Measurements from ENCODE around the gene CA5B. TPM values are rescaled to one million over a fixed set of nuclear protein-coding genes. Genes with fewer than 3 reads are reported as not detected.

Gene CA5B
- total RNA-seq, 2 experiments from 2014 or later, result 13.3 to 17.7 TPM

- H3K4me1 Mint-ChIP-seq, result peaks cover 5% of the 10 kb centered on the region
- ChIA-PET POLR2A (no interaction called here), CTCF (no interaction called here)
- no peak overlapping the region for H3K27ac Mint-ChIP-seq
- H3K9me3 Mint-ChIP-seq (ENCODE audit: low read depth), result no peaks in the 10 kb centered on the region
- intact Hi-C loops (cut with DNase I, micrococcal nuclease), result no loop called here
- H3K4me3 Mint-ChIP-seq, result no peak overlapping the region
- ATAC-seq (no peak), DNase-seq (no peak)
- peaks cover 4% of the 10 kb centered on the region for H3K36me3 Mint-ChIP-seq (ENCODE audit: low read depth)
- H3K27me3 Mint-ChIP-seq, result no peaks in the 10 kb centered on the region
These were observed 47.2 kb downstream of the CA5B start for GRCh38 chrX:15785176-15785750.

DNA sequence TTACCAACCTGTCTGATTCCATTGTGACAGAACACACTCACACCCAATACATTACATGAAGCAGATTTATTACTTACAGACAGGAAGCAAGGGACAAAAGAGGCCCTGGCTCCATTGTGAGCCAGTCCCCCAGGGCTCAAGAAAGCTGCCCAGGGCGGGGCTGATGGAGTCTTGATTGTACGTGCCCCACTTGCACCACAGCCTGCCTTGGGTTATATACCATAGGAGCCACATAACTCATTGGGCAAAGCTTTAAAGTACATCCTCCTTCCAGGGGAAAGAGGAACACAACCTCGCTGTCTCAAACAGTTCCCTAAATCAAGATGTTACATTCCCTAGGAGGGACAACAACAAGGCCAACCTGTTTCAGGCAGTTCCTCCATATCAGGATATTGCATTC, 48.8 kb downstream of the CA5B start:
- Mint-ChIP-seq H3K27me3 (no peaks in the 10 kb centered on the region), H3K4me1 (peaks cover 5% of the 10 kb centered on the region)
- POLR2A ChIA-PET, result no interaction called here

DNA sequence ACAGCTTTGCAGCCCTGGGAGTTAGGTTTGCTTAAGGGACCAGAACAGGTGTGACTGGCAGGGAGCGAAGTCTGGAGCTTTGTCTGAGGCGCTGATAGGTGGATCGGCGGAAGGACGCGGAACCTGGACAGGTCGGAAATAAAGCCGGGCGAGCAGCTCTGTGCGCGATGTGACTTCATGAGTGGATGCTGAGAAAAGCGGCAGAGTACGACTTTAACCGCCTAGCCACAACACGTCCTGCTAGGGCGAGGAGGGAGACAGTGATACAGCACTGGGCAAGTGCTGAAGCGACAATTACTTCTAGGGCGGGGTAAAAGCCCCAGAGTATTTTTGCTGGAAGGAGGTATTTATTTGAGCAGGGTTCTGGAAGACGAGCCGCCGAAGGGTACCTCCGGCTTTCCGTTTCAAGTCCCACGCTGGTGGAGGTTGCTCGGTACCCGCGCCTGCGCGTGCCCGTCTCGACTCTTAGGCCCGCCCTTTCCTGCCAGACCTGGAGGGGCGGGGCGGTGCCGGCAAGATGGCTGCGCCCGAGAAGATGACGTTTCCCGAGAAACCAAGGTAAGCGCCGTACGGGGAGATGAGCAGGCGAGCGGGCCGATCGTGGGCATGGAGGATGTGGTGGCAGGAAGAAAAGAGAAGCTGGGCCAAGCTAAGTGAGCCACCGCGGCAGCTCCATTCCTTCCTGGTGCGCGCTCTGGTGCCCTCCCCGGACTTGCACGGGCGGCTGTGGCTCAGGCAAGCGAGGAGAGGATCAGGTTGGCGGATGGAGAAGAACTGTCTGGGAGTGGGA, 52.1 kb downstream of the CA5B start, which contains the start of gene ZRSR2:
ZRSR2 (plus strand) TSS at position 506 of the 790 bp plus-strand sequence; CDS start at position 518, 12 bp downstream.
- intact Hi-C loops (cut with DNase I, micrococcal nuclease), result loop anchor here (1.0 to 5.0 kb wide), 7 partner anchors 27 to 929 kb away; partner anchors contain the start of genes AP1S2 (in 2 of the 2), CA5B (in 2 of the 2), PIGA (in 1 of the 2) and SYAP1 (in 1 of the 2)
- Mint-ChIP-seq H3K27ac (no peak within 1 kb of the TSS), H3K27me3 (no peaks in the 10 kb centered on the region), H3K4me3 (no peak within 1 kb of the TSS), H3K4me1 (peaks cover 18% of the 10 kb centered on the region), H3K9me3 (ENCODE audit: low read depth) (no peaks in the 10 kb centered on the region), H3K36me3 (ENCODE audit: low read depth) (peaks cover 7% of the 10 kb centered on the region)
- ATAC-seq (peak; percentile 91), DNase-seq (peak; percentile 92)
- ChIA-PET CTCF (interaction anchor here (0.7 to 0.8 kb wide), 2 partner anchors 185 to 327 kb away, joined by 3 to 4 read pairs; no protein-coding TSS in a partner anchor), POLR2A (interaction anchor here (0.6 to 2.1 kb wide), 6 partner anchors 24 to 429 kb away, joined by 3 to 7 read pairs (median 4); partner anchors contain the start of gene CA5B)

More for the DNA sequence above, 48.8 kb downstream of the CA5B start:
- CTCF ChIA-PET, result interaction anchor here (1.0 kb wide), 1 partner anchor 145 kb away, joined by 4 read pairs; no protein-coding TSS in a partner anchor
- ATAC-seq (no peak), DNase-seq (no peak)
- Mint-ChIP-seq H3K36me3 (ENCODE audit: low read depth) (peaks cover 4% of the 10 kb centered on the region), H3K4me3 (no peak overlapping the region), H3K27ac (peak overlapping the region; percentile 47), H3K9me3 (ENCODE audit: low read depth) (no peaks in the 10 kb centered on the region)
- intact Hi-C loops (cut with DNase I, micrococcal nuclease), result no loop called here

- no peaks in the 10 kb centered on the region for H3K27me3 Mint-ChIP-seq
- intact Hi-C loops (cut with DNase I, micrococcal nuclease), result loop anchor here (1.0 to 5.0 kb wide), 7 partner anchors 26 to 928 kb away; partner anchors contain the start of genes AP1S2 (in 2 of the 2), CA5B (in 2 of the 2), PIGA (in 1 of the 2) and SYAP1 (in 1 of the 2)
- no peak for ATAC-seq
These were observed 52.8 kb downstream of the CA5B start for GRCh38 chrX:15790769-15791290.

GRCh38 chrX:15797707-15798106, 59.6 kb downstream of the CA5B start:
- Mint-ChIP-seq H3K27ac (peak overlapping the region; percentile 37), H3K9me3 (ENCODE audit: low read depth) (no peaks in the 10 kb centered on the region), H3K4me3 (no peak overlapping the region), H3K36me3 (ENCODE audit: low read depth) (peaks cover 22% of the 10 kb centered on the region), H3K4me1 (peaks cover 29% of the 10 kb centered on the region), H3K27me3 (no peaks in the 10 kb centered on the region)
- DNase-seq (no peak), ATAC-seq (no peak)
- POLR2A ChIA-PET, result no interaction called here
- CTCF ChIA-PET, result no interaction called here
- intact Hi-C loops (cut with DNase I, micrococcal nuclease), result no loop called here

More at GRCh38 chrX:15790769-15791290, 52.8 kb downstream of the CA5B start:
- POLR2A ChIA-PET, result interaction anchor here (0.6 to 2.1 kb wide), 4 partner anchors 52 to 116 kb away, joined by 3 to 7 read pairs (median 4); partner anchors contain the start of gene CA5B
- peaks cover 9% of the 10 kb centered on the region for H3K36me3 Mint-ChIP-seq (ENCODE audit: low read depth)
- no peaks in the 10 kb centered on the region for H3K9me3 Mint-ChIP-seq (ENCODE audit: low read depth)
- no peak for DNase-seq
- CTCF ChIA-PET, result interaction anchor here (0.7 kb wide), 1 partner anchor 185 kb away, joined by 3 read pairs; no protein-coding TSS in a partner anchor
- H3K27ac Mint-ChIP-seq, result no peak overlapping the region
- H3K4me3 Mint-ChIP-seq, result no peak overlapping the region
- peaks cover 19% of the 10 kb centered on the region for H3K4me1 Mint-ChIP-seq

GRCh38 chrX:15804563-15804962, 66.5 kb downstream of the CA5B start:
- Mint-ChIP-seq H3K27me3 (no peaks in the 10 kb centered on the region), H3K27ac (no peak overlapping the region), H3K4me3 (no peak overlapping the region), H3K4me1 (no peaks in the 10 kb centered on the region), H3K9me3 (ENCODE audit: low read depth) (no peaks in the 10 kb centered on the region), H3K36me3 (ENCODE audit: low read depth) (peaks cover 15% of the 10 kb centered on the region)
- DNase-seq, result no peak
- intact Hi-C loops (cut with DNase I, micrococcal nuclease), result no loop called here
- ChIA-PET CTCF (interaction anchor here (0.5 to 1.7 kb wide), 4 partner anchors 9 to 129 kb away, joined by 3 to 9 read pairs (median 4); no protein-coding TSS in a partner anchor), POLR2A (no interaction called here)
- no peak for ATAC-seq

DNA sequence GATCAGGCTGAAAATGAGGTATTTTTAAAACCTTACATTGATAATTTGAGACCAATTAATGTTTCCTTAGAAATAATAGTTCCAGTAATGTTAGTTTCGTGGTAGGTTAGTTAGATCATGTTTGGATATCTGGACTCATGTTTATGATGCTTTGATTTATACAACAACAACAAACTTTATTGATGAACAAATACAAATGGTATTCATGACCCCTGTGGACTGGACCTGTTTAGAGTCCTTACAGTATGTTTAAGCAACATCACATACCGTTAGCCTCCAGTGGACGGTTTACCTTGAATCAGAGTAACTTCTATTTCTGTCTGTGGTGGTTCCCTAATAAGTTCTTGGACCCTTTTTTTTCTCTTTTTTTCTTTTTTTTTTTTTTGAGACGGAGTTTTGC, 70.2 kb downstream of the CA5B start:
- Mint-ChIP-seq H3K27ac (no peak overlapping the region), H3K36me3 (ENCODE audit: low read depth) (peaks cover 28% of the 10 kb centered on the region), H3K9me3 (ENCODE audit: low read depth) (no peaks in the 10 kb centered on the region), H3K27me3 (no peaks in the 10 kb centered on the region), H3K4me3 (no peak overlapping the region), H3K4me1 (no peaks in the 10 kb centered on the region)
- ATAC-seq, result no peak
- no peak for DNase-seq
- POLR2A ChIA-PET, result no interaction called here
- CTCF ChIA-PET, result no interaction called here
- intact Hi-C loops (cut with DNase I, micrococcal nuclease), result no loop called here

DNA sequence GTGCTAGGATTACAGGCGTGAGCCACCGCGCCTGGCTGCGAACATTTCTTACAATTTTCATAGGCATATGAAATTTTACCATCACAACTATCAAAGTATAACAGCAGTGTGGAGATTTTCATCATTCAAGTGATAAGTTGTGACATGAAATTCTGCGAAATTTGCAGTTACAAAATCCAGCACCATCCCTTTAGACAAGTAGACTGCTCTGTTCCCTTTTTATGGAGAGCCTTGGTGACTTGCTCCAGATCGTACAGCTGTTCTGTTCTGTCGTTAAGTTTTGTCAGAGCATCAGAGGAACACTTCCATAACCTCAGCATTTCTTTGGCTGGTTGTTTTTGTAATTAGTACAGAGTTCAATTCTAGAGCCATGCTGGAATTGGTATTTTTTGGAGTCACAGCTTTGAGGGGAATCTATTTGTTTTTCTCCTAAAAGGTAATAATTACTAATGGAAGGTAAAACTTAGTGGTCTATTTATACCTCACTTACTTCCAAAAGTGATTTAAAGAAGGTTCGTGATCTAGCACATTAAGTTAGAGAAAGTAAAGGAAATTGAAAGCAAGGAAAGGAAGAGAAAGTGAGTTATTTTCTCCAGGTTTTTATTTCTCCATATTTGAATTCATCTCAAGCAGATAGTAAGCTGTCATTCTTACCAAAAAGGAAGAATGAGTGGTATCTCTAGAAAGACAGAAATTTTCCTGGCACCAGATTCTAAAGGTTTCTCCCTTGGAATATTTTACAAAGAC, 74.3 kb downstream of the CA5B start:
- H3K9me3 Mint-ChIP-seq (ENCODE audit: low read depth), result no peaks in the 10 kb centered on the region
- H3K4me1 Mint-ChIP-seq, result peaks cover 26% of the 10 kb centered on the region
- no peak overlapping the region for H3K4me3 Mint-ChIP-seq
- no peaks in the 10 kb centered on the region for H3K27me3 Mint-ChIP-seq
- no peak for ATAC-seq
- intact Hi-C loops (cut with DNase I, micrococcal nuclease), result no loop called here
- CTCF ChIA-PET, result interaction anchor here (1.5 kb wide), 1 partner anchor 161 kb away, joined by 3 read pairs; no protein-coding TSS in a partner anchor
- peak overlapping the region; percentile 58 for H3K27ac Mint-ChIP-seq
- POLR2A ChIA-PET, result no interaction called here
- peaks cover 35% of the 10 kb centered on the region for H3K36me3 Mint-ChIP-seq (ENCODE audit: low read depth)
- DNase-seq, result no peak

DNA sequence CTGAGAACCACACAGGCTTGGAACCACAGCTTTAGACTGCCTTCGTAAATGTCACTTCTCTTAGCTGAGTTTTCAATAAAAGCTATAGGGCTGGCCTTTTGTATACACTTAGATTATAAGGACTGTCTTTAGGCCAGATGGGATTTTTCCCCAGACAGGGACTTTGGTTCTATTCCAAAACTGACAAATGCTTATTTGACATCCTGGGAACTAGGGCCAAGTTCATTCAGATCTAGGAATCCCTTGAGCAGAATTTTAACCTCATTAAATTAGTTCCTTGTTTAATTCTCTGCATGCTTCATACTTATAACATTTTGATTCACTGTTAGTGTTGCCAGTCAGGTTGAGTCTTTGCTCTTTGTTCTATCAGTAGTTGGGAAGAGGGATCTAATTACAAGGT, 75.3 kb downstream of the CA5B start:
- H3K4me3 Mint-ChIP-seq, result no peak overlapping the region
- no peaks in the 10 kb centered on the region for H3K27me3 Mint-ChIP-seq
- intact Hi-C loops (cut with DNase I, micrococcal nuclease), result no loop called here
- POLR2A ChIA-PET, result no interaction called here
- no peaks in the 10 kb centered on the region for H3K9me3 Mint-ChIP-seq (ENCODE audit: low read depth)
- peaks cover 37% of the 10 kb centered on the region for H3K36me3 Mint-ChIP-seq (ENCODE audit: low read depth)
- CTCF ChIA-PET, result interaction anchor here (1.5 to 2.3 kb wide), 2 partner anchors 8 to 160 kb away, joined by 3 to 9 read pairs; no protein-coding TSS in a partner anchor
- H3K27ac Mint-ChIP-seq, result no peak overlapping the region
- no peak for DNase-seq
- H3K4me1 Mint-ChIP-seq, result peaks cover 30% of the 10 kb centered on the region
- ATAC-seq, result no peak

DNA sequence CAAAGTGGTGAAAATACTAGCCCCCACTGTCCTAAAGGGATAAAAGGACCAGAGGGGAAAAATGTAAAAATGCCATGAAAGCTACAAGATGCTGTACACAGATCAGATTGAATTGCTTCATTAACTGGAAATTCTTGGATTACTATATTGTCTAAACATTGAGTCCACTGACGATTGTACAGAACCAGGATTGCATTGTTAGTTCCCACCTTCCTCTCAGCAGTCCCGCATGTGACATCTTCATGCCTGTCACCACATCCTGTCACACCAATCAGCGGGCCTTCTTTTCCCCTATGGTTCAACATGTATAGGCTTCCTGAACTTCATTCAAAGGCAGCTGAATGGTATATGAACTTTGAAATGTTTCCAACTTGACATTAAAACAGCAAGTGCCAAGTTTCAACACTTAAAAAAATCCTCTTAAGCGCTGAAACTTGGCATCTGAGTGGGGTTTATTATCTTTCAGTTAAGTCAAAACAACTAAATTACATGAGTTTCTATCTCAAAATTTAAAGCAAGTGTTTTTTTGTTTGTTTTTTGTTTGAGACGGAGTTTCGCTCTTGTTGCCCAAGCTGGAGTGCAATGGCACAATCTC, 76.8 kb downstream of the CA5B start:
- Mint-ChIP-seq H3K4me1 (peaks cover 31% of the 10 kb centered on the region), H3K27ac (no peak overlapping the region), H3K36me3 (ENCODE audit: low read depth) (peaks cover 36% of the 10 kb centered on the region), H3K4me3 (no peak overlapping the region), H3K9me3 (ENCODE audit: low read depth) (no peaks in the 10 kb centered on the region), H3K27me3 (no peaks in the 10 kb centered on the region)
- ChIA-PET CTCF (interaction anchor here (0.8 to 2.3 kb wide), 3 partner anchors 10 to 127 kb away, joined by 3 to 9 read pairs (median 5); no protein-coding TSS in a partner anchor), POLR2A (no interaction called here)
- DNase-seq (peak; percentile 8), ATAC-seq (no peak)
- intact Hi-C loops (cut with DNase I, micrococcal nuclease), result no loop called here
